Transverse colon (tissue), 4 donors: Measurements from ENCODE around the gene DENND6B. TPM values are rescaled to one million over a fixed set of nuclear protein-coding genes. Genes with fewer than 3 reads are reported as not detected.

ENCODE experiments used
- DNase-seq: peaks from one replicate; pipeline ENCODE4 v3.0.0-alpha.2; 2019
- H3K27ac ChIP-seq, 4 donors: fragments of 200-600 bp; sonication (generic); 2 replicates each; pipeline ENCODE4 v1.5.1; 2016 to 2018; ENCODE audit warnings: inconsistent platforms in 4 of 4
- H3K27me3 ChIP-seq: fragments of 200-600 bp; sonication (generic); 2 replicates; pipeline ENCODE4 v1.5.1; 2017; ENCODE audit warnings: inconsistent platforms
- H3K36me3 ChIP-seq, 4 donors: fragments of 200-600 bp; sonication (generic); 2 replicates each; pipeline ENCODE4 v1.5.1; 2017 to 2019; ENCODE audit warnings: inconsistent platforms in 4 of 4
- H3K4me1 ChIP-seq, 4 donors: fragments of 200-600 bp; sonication (generic); 2 replicates each; pipeline ENCODE4 v1.5.1; 2017 to 2020; ENCODE audit warnings: inconsistent platforms in 4 of 4
- H3K4me3 ChIP-seq, 4 donors: fragments of 200-600 bp; sonication (generic); 1 replicate in 1 of 4; 2 replicates in 3 of 4; pipeline versions ENCODE4 v1.5.1 to v1.6.1; 2017 to 2019; ENCODE audit warnings: inconsistent platforms in 4 of 4
- H3K9me3 ChIP-seq, 2 donors: fragments of 200-600 bp; sonication (generic); 2 replicates each; pipeline ENCODE4 v1.5.1; 2017 to 2019; ENCODE audit warnings: inconsistent platforms in 2 of 2
- CTCF ChIP-seq, 5 experiments: fragments of 200-600 bp in 3 of 5; fragments of 450-650 bp in 2 of 5; sonication (generic) in 3 of 5; IDR thresholded peaks; 1 replicate in 2 of 5; 2 replicates in 3 of 5; pipeline ENCODE4 v1.5.1; 2016 to 2017; ENCODE audit warnings: antibody characterized with exemption in 5 of 5, inconsistent platforms in 3 of 5, mild to moderate bottlenecking in 2 of 5, moderate library complexity in 1 of 5
- EP300 ChIP-seq: sonication (generic); formaldehyde crosslinking; IDR thresholded peaks from one replicate; pipeline ENCODE4 v1.6.1; 2017; ENCODE audit warnings: antibody characterized with exemption, low read depth
- POLR2A ChIP-seq: fragments of 450-650 bp; IDR thresholded peaks from one replicate; pipeline ENCODE4 v1.6.1; 2016; ENCODE audit warnings: antibody characterized with exemption, mild to moderate bottlenecking, moderate library complexity
- POLR2AphosphoS5 ChIP-seq, 3 donors: sonication (generic); formaldehyde crosslinking; IDR thresholded peaks; one replicate each; pipeline ENCODE4 v1.6.1; 2016; ENCODE audit warnings: antibody characterized with exemption in 3 of 3
- WGBS, 2 donors: methylation state at CpG; one replicate each; pipeline ENCODE4 v1.1.5; 2018; ENCODE audit warnings: low coverage in 1 of 2; 5-methylcytosine and 5-hydroxymethylcytosine counted together
- in situ Hi-C, 4 donors: fragments of 200-750 bp; cut with MboI; loops; one replicate each; pipeline versions ENCODE4 v1.15.0 to v1.15.1; 2017; ENCODE audit warnings: low sequenced_read_pairs in 3 of 4, low pct_ligation_motif_present in 1 of 4, low pct_unique_long_range_greater_than_20kb in 1 of 4
- intact Hi-C: fragments of 100-400 bp; cut with DNase I; formaldehyde crosslinking; loops from one replicate; pipeline ENCODE4 v1.15.1; 2023; ENCODE audit warnings: low total_unique reads
- total RNA-seq, 4 donors: library from RNA; depleted of rRNA; stranded (reverse); fragments of >200 nt; gene quantifications; one replicate each; pipeline ENCODE4 v1.1.0, GENCODE V29; 2016

The DENND6B gene
- total RNA-seq, 4 donors from 2014 or later: 3.2 to 22.7 (median 8.3) TPM

GRCh38 chr22:50305923-50306566, 20.8 kb downstream of the DENND6B start:
- WGBS, 2 donors: 5% methylated on average over 20 of the region's 21 CpGs; no CpG with 5 or more reads in 1 of the 2 donors
- peak; percentile 89 for DNase-seq
- Histone ChIP-seq H3K27ac (peak overlapping the region; percentile 92 to 97 (median 94)), H3K36me3 (no peaks in the 10 kb centered on the region), H3K27me3 (no peaks in the 10 kb centered on the region), H3K4me3 (peak overlapping the region; percentile 48 to 97 (median 93)), H3K4me1 (peaks cover 49 to 75% (median 65%) of the 10 kb centered on the region in 4 donors), H3K9me3 (no peaks in the 10 kb centered on the region)
- in situ Hi-C loops: no loop called here
- intact Hi-C loops: no loop called here
- TF ChIP-seq POLR2AphosphoS5 (IDR thresholded peaks at IDR 0.05) (peak; percentile 70 to 87 (median 84)), CTCF (IDR thresholded peaks at IDR 0.05) (no peak), EP300 (no peak), POLR2A (peak; percentile 81)

- no peak for TF ChIP-seq EP300
- no peak for TF ChIP-seq POLR2A
- no peak for TF ChIP-seq CTCF (IDR thresholded peaks at IDR 0.05)
- TF ChIP-seq POLR2AphosphoS5 (IDR thresholded peaks at IDR 0.05): no peak
- Histone ChIP-seq H3K36me3 (no peaks in the 10 kb centered on the region), H3K4me3 (peak overlapping the region in 3 of 4 donors; percentile 92 to 97 (median 94)), H3K9me3 (no peaks in the 10 kb centered on the region), H3K27ac (peak overlapping the region; percentile 92 to 97 (median 94)), H3K27me3 (no peaks in the 10 kb centered on the region), H3K4me1 (peaks cover 55 to 81% (median 70%) of the 10 kb centered on the region in 4 donors)
- 34% methylated on average over 14 of the region's 14 CpGs; no CpG with 5 or more reads in 1 of the 2 donors for WGBS, 2 donors
- in situ Hi-C loops (no loop called here), intact Hi-C loops (no loop called here)
- DNase-seq: peak; percentile 68
These were observed 21.4 kb downstream of the DENND6B start for GRCh38 chr22:50305393-50305922.

- in situ Hi-C loops (no loop called here), intact Hi-C loops (no loop called here)
- peaks cover 56 to 88% (median 77%) of the 10 kb centered on the region in 4 donors for H3K4me1 ChIP-seq
- WGBS, 2 donors: 27% methylated on average over 16 of the region's 22 CpGs; no CpG with 5 or more reads in 1 of the 2 donors
- DNase-seq: peak; percentile 56
- H3K9me3 ChIP-seq: no peaks in the 10 kb centered on the region
- H3K27ac ChIP-seq: peak overlapping the region; percentile 92 to 97 (median 94)
- TF ChIP-seq CTCF (IDR thresholded peaks at IDR 0.05) (no peak), POLR2A (no peak), POLR2AphosphoS5 (IDR thresholded peaks at IDR 0.05) (no peak), EP300 (no peak)
- no peaks in the 10 kb centered on the region for H3K36me3 ChIP-seq
- H3K4me3 ChIP-seq: peak overlapping the region in 2 of 4 donors; percentile 94 to 97
- H3K27me3 ChIP-seq: no peaks in the 10 kb centered on the region
These were observed 22.1 kb downstream of the DENND6B start for GRCh38 chr22:50304528-50305392.
